MM.1S (cell line): ENCODE measurements around the gene LXN.

Experiments
- DNase-seq: peaks from one replicate; pipeline ENCODE4 v3.0.0-alpha.2; 2015
- H2AFZ ChIP-seq: fragments of 300-600 bp; sonication (generic); 2 replicates; pipeline ENCODE4 v1.6.0; 2016; ENCODE audit warnings: antibody characterized with exemption, low read length
- H3F3A ChIP-seq: fragments of 300-600 bp; sonication (generic); 2 replicates; pipeline ENCODE4 v1.6.1; 2016; ENCODE audit warnings: mild to moderate bottlenecking, antibody characterized with exemption, low read length, moderate library complexity, mixed read lengths; ENCODE audit not compliant: insufficient read depth
- H3K27ac ChIP-seq: fragments of 300-600 bp; sonication (generic); 2 replicates; pipeline ENCODE4 v1.5.1; 2016; ENCODE audit warnings: mild to moderate bottlenecking, low read length
- H3K27me3 ChIP-seq: fragments of 300-600 bp; sonication (generic); replicated peaks from 2 replicates; pipeline ENCODE4 v1.6.0; 2016; ENCODE audit warnings: low read length; ENCODE audit not compliant: insufficient read depth
- H3K36me3 ChIP-seq: fragments of 300-600 bp; sonication (generic); replicated peaks from 2 replicates; pipeline ENCODE4 v1.6.1; 2016; ENCODE audit warnings: mild to moderate bottlenecking, low read length, mixed read lengths; ENCODE audit not compliant: insufficient read depth
- H3K4me1 ChIP-seq: fragments of 300-600 bp; sonication (generic); 2 replicates; pipeline ENCODE4 v1.6.1; 2016; ENCODE audit warnings: low read length, mixed read lengths
- H3K4me2 ChIP-seq: fragments of 300-600 bp; sonication (generic); 2 replicates; pipeline ENCODE4 v1.6.0; 2016; ENCODE audit warnings: low read depth, low read length
- H3K4me3 ChIP-seq: fragments of 300-600 bp; sonication (generic); 2 replicates; pipeline ENCODE4 v1.5.1; 2016; ENCODE audit warnings: low read length, mixed read lengths
- H3K79me2 ChIP-seq: fragments of 300-600 bp; sonication (generic); 2 replicates; pipeline ENCODE4 v1.6.1; 2016; ENCODE audit warnings: mixed run types, low read length, mixed read lengths
- H3K9ac ChIP-seq: fragments of 300-600 bp; sonication (generic); 2 replicates; pipeline ENCODE4 v1.6.1; 2016; ENCODE audit warnings: low read length, mixed read lengths
- H3K9me2 ChIP-seq: fragments of 300-600 bp; sonication (generic); replicated peaks from 2 replicates; pipeline ENCODE4 v1.6.1; 2016; ENCODE audit warnings: mild to moderate bottlenecking, low read length, mixed read lengths; ENCODE audit not compliant: insufficient read depth
- H3K9me3 ChIP-seq: fragments of 300-600 bp; sonication (generic); replicated peaks from 2 replicates; pipeline ENCODE4 v1.6.1; 2016; ENCODE audit warnings: mild to moderate bottlenecking, low read length, mixed read lengths; ENCODE audit not compliant: insufficient read depth
- H4K20me1 ChIP-seq: fragments of 300-600 bp; sonication (generic); 2 replicates; pipeline ENCODE4 v1.6.1; 2016; ENCODE audit warnings: mild to moderate bottlenecking, low read length, moderate library complexity, mixed read lengths; ENCODE audit not compliant: insufficient read depth
- CTCF ChIP-seq: fragments of 300-600 bp; sonication (generic); IDR thresholded peaks from 2 replicates; pipeline ENCODE4 v1.5.1; 2016; ENCODE audit warnings: antibody characterized with exemption, low read length, mixed read lengths
- EZH2 ChIP-seq: fragments of 300-600 bp; sonication (generic); optimal IDR thresholded peaks from 2 replicates; pipeline ENCODE3; 2017; ENCODE audit warnings: low read depth, mild to moderate bottlenecking, antibody characterized with exemption, low read length, mixed read lengths
- EZH2phosphoT487 ChIP-seq: fragments of 300-600 bp; sonication (generic); IDR thresholded peaks from 2 replicates; pipeline ENCODE4 v1.6.1; 2018; ENCODE audit warnings: antibody characterized with exemption, low read length

LXN gene

GRCh38 chr3:158671821-158672214 is 630 bp downstream of the LXN start:
- H3K4me2 ChIP-seq = peak overlapping the region; percentile 62
- peaks cover 1% of the 10 kb centered on the region; the same call in 1 of the 2 replicates for H3K36me3 ChIP-seq
- H3K9ac ChIP-seq = peak overlapping the region; percentile 52
- no peaks in the 10 kb centered on the region for H3K9me3 ChIP-seq
- H4K20me1 ChIP-seq = no peaks in the 10 kb centered on the region
- peak overlapping the region; percentile 68; the same call in 1 of the 2 replicates for H3K27ac ChIP-seq
- H3K9me2 ChIP-seq = no peaks in the 10 kb centered on the region
- peak overlapping the region; percentile 66 for H3K4me3 ChIP-seq
- TF ChIP-seq EZH2phosphoT487 (no peak), CTCF (no peak), EZH2 (no peak)
- H2AFZ ChIP-seq = peak overlapping the region; percentile 78
- peaks cover 9% of the 10 kb centered on the region; the same call in 1 of the 2 replicates for H3K4me1 ChIP-seq
- peaks cover 12% of the 10 kb centered on the region; the same call in 1 of the 2 replicates for H3K79me2 ChIP-seq
- H3K27me3 ChIP-seq = no peaks in the 10 kb centered on the region
- peak; percentile 24 for DNase-seq
- peaks cover 20% of the 10 kb centered on the region for H3F3A ChIP-seq

- H2AFZ ChIP-seq = no peak overlapping the region
- H3K4me1 ChIP-seq = peaks cover 9% of the 10 kb centered on the region; the same call in 1 of the 2 replicates
- H3K79me2 ChIP-seq = peaks cover 12% of the 10 kb centered on the region
- H3K27ac ChIP-seq = no peak overlapping the region
- H3K9me2 ChIP-seq = no peaks in the 10 kb centered on the region
- no peak overlapping the region for H3K9ac ChIP-seq
- peaks cover 8% of the 10 kb centered on the region; the same call in 1 of the 2 replicates for H3K36me3 ChIP-seq
- no peaks in the 10 kb centered on the region for H3K9me3 ChIP-seq
- no peak overlapping the region for H3K4me2 ChIP-seq
- no peak for DNase-seq
- TF ChIP-seq EZH2 (no peak), CTCF (no peak), EZH2phosphoT487 (no peak)
- H3F3A ChIP-seq = peaks cover 20% of the 10 kb centered on the region
- H3K4me3 ChIP-seq = no peak overlapping the region
- H4K20me1 ChIP-seq = no peaks in the 10 kb centered on the region
- no peaks in the 10 kb centered on the region for H3K27me3 ChIP-seq
These were observed 3.9 kb downstream of the LXN start for GRCh38 chr3:158668506-158668905.

- Histone ChIP-seq H2AFZ (no peak overlapping the region), H3K9me3 (no peaks in the 10 kb centered on the region), H3K9ac (no peak overlapping the region), H3F3A (peaks cover 5% of the 10 kb centered on the region), H3K27me3 (no peaks in the 10 kb centered on the region), H3K4me1 (peaks cover 9% of the 10 kb centered on the region; the same call in 1 of the 2 replicates), H4K20me1 (no peaks in the 10 kb centered on the region), H3K4me2 (no peak overlapping the region), H3K9me2 (no peaks in the 10 kb centered on the region), H3K79me2 (peaks cover 12% of the 10 kb centered on the region), H3K4me3 (no peak overlapping the region), H3K27ac (no peak overlapping the region), H3K36me3 (peaks cover 17% of the 10 kb centered on the region)
- no peak for DNase-seq
- TF ChIP-seq CTCF = no peak
- no peak for TF ChIP-seq EZH2
- TF ChIP-seq EZH2phosphoT487 = no peak
These were observed 6.0 kb downstream of the LXN start for GRCh38 chr3:158666416-158666815.
